Measurements from ENCODE around the gene HEPHL1.
"Not testable (repeated sequence)": the region's sequence is repeated elsewhere in the genome, so short reads cannot be mapped to it uniquely, and the experiment has no call there.

Gene HEPHL1, protein sequence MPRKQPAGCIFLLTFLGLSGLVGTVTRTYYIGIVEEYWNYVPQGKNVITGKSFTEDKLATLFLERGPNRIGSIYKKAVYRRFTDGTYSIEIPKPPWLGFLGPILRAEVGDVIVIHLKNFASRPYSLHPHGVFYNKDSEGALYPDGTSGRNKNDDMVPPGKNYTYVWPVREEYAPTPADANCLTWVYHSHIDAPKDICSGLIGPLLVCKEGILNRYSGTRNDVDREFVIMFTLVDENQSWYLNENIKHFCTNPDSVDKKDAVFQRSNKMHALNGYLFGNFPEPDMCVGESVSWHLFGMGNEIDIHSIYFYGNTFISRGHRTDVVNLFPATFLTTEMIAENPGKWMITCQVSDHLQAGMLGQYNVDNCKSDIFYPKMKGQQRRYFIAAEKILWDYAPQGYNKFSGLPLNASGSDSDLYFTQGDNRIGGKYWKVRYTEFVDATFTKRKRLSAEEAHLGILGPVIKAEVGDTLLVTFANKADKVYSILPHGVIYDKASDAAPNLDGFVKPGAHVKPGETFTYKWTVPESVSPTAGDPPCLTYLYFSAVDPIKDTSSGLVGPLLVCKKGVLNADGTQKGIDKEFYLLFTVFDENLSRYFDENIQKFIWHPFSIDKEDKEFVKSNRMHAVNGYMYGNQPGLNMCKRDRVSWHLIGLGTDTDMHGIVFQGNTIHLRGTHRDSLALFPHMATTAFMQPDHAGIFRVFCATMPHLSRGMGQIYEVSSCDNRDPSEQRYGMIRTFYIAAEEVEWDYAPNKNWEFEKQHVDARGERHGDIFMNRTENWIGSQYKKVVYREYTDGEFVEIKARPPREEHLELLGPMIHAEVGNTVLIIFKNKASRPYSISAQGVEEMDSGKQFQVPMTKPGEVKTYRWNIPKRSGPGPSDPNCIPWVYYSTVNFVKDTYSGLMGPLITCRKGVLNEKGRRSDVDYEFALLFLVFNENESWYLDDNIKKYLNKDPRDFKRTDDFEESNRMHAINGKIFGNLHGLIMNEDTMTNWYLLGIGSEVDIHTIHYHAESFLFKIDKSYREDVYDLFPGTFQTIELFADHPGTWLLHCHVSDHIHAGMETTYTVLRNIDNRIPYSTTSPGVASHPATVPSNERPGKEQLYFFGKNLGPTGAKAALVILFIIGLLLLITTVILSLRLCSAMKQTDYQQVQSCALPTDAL

DNA sequence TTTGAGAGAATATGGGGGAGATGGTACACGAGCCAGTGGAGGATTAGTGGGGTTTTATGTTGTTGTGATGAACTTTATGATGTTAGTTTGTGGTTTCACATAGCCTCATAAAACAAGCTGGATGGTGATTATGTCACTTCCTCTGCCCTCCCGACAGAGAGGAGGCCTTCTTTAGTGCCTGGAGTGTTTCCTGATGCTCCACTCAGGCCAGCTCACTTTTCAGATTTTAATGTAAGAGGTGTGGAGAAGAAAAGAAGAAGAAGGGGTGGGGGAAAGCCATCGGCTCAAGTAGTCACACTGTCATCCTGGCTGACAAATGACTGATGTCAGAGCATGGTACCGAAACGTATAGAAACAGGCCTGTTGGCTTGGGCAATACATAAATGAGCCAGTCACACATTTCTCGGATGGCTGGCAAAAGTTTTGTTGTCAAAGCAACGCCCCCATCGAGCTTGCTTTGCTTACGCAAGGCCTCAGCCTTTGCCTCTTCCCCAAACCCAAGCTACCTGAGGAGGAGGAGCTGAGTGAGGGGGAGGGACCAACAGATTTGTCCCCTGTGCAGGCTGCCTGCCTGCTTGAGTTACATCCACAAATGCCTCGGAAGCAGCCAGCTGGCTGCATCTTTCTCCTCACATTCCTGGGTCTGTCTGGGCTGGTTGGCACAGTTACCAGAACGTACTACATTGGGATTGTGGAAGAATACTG is at the start of gene HEPHL1:
HEPHL1 (plus strand) TSS at position 578 of the 705 bp plus-strand sequence; CDS start at position 593, 15 bp downstream.
- TF ChIP-seq, protein P1, sequence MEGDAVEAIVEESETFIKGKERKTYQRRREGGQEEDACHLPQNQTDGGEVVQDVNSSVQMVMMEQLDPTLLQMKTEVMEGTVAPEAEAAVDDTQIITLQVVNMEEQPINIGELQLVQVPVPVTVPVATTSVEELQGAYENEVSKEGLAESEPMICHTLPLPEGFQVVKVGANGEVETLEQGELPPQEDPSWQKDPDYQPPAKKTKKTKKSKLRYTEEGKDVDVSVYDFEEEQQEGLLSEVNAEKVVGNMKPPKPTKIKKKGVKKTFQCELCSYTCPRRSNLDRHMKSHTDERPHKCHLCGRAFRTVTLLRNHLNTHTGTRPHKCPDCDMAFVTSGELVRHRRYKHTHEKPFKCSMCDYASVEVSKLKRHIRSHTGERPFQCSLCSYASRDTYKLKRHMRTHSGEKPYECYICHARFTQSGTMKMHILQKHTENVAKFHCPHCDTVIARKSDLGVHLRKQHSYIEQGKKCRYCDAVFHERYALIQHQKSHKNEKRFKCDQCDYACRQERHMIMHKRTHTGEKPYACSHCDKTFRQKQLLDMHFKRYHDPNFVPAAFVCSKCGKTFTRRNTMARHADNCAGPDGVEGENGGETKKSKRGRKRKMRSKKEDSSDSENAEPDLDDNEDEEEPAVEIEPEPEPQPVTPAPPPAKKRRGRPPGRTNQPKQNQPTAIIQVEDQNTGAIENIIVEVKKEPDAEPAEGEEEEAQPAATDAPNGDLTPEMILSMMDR (IDR thresholded peaks at IDR 0.05; ENCODE audit: low read depth, low read length, missing control alignments), result no peak
- DNase-seq (ENCODE audit: low read depth), result no peak
- no peak within 1 kb of the TSS for H3K4me3 ChIP-seq (ENCODE audit: low read depth, low read length)

DNA sequence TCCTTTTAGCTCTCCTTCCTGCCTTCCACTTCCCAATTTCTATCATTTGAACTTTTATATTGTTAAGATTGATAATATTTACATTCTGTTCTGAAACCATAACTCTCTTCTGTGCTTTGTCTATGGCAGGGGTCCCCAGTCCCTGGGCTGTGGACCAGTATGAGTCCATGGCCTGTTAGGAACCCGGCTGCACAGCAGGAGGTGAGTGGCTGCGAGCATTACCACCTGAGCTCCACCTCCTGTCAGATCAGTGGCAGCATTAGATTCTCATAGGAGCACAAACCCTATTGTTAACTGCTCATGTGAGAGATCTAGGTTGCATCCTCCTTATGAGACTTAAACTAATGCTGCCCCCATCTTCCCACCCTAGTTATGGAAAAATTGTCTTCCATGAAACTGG is 48.4 kb upstream of the HEPHL1 start:
- H3K4me3 ChIP-seq (ENCODE audit: low read depth, low read length), result no peak overlapping the region
- TF ChIP-seq, protein P1 (IDR thresholded peaks at IDR 0.05; ENCODE audit: low read depth, low read length, missing control alignments), result no peak
- DNase-seq (ENCODE audit: low read depth), result no peak

DNA sequence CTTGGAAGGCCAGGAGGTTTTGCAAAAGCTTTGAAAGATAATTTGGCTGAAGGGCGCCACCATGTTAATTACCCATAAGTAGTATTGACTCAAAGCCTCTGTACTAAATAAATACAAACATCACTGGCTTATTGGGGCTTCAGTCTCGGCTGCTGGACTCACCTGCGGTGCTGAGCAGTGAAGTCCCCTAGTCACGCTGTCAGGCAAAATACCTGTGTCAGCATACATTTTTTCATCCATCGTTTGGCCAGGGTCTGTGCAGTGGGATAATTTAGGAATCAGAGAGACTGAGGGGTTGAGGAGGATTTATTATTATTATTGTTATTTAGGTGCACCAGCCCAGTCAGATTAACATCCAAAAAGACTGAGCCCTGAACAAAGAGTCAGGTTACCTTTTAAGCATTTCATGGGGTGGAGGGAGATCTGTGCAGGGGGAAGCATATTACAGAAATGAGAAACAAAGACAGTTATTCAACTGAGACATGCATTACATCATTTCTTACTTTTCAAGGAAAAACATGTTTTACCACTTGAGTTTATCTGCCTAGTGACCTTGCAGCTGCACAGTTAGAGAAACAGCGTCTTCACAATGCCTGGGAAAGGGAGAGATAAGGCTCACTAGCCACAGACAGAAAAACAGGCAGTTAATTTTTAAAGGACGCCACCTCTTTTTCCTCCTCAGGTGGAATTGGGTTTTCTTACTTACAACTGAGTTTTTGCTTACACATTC is 47.7 kb upstream of the HEPHL1 start:
- H3K4me3 ChIP-seq (ENCODE audit: low read depth, low read length); DNase-seq (ENCODE audit: low read depth): not testable (repeated sequence)

DNA sequence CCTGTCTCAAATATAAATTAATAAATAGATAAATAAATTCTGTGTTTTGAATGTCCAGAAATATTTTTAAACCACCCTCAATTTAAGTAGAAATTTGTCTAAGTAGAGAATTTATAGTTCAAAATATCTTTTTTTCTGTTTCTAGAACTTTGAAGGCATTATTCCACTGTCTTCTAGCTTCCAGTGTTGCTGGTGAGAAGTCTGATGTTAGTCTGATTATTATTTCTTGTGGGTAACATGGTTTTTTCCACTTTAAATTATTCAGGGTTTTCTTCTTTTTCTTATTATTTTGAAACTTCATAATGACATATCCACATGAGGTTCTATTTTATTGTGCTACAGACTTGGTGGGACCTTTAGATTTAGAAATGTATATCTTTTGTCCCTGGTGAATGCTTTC is 46.4 kb upstream of the HEPHL1 start:
- no peak for DNase-seq (ENCODE audit: low read depth)
- no peak overlapping the region for H3K4me3 ChIP-seq (ENCODE audit: low read depth, low read length)
- TF ChIP-seq, protein P1 (IDR thresholded peaks at IDR 0.05; ENCODE audit: low read depth, low read length, missing control alignments), result no peak

DNA sequence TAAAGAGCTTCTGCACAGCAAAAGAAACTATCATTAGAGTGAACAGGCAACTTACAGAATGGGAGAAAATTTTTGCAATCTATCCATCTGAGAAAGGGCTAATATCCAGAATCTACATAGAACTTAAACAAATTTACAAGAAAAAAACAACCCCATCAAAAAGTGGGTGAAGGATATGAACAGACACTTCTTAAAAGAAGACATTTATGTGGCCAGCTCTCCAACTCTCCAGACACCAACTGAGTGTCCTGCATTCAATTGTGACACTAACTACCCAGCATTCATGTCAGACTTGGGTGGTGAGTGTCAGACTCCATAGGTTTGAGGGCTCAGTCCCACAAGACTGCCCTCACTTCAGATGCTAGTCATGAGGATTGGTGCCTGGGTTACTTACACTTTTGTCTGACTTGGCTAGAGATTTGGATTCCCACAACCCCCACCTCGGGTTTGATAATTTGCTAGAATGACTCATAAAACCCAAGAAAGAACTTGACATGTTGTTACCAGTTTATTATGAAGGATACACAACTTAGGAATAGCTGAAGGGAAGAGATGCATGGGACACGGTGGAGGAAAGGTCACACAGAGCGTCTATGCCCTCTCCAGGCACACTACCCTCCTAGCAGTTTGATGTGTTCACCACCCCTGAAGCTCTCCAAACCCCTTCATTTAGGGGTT is 44.4 kb upstream of the HEPHL1 start:
- H3K4me3 ChIP-seq (ENCODE audit: low read depth, low read length); DNase-seq (ENCODE audit: low read depth): not testable (repeated sequence)

DNA sequence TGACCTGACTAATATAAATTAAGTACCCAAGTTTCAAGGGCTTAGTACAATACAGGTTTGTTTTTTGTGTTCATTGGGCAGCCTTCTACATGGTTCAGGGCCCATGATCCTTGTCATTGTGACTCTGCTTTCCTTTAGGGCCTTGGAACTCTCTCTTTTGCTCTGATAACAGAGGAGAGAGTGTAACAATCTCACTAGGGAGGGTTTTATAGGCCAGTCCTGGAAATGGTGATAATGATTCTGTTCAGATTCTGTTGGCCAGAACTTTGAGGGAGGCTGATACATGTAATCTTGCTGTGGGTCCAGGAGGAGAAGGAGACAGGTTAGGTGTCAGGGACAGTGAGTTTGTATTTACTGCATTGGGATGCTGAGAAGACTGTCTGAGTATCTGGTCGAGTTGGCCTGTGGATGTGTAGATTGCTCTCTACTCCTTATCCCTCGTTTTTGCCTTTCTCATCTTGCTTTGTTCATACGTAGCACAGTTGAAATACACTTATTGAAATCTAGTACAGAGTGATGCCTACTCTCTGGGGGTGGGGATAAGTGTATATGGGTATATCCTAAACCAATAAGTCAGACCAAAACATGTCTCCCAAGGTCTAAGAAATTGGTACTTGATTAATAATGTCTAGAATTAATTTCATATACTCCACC is 37.5 kb upstream of the HEPHL1 start:
- H3K4me3 ChIP-seq (ENCODE audit: low read depth, low read length), result no peak overlapping the region
- DNase-seq (ENCODE audit: low read depth), result no peak
- TF ChIP-seq, protein P1 (IDR thresholded peaks at IDR 0.05; ENCODE audit: low read depth, low read length, missing control alignments), result no peak
